Measurements from ENCODE around the gene DCAF11.

- TF ChIP-seq CTCF (IDR thresholded peaks at IDR 0.05) (no peak), POLR2A (IDR thresholded peaks at IDR 0.05) (no peak)
Measured at GRCh38 chr14:24145690-24146452, 31.3 kb downstream of the DCAF11 start.
